Measurements from ENCODE around the gene SLC2A4RG. TPM values are rescaled to one million over a fixed set of nuclear protein-coding genes. Genes with fewer than 3 reads are reported as not detected.

SLC2A4RG gene
- total RNA-seq, 2 experiments from 2014 or later = 31.0 to 34.4 TPM

DNA sequence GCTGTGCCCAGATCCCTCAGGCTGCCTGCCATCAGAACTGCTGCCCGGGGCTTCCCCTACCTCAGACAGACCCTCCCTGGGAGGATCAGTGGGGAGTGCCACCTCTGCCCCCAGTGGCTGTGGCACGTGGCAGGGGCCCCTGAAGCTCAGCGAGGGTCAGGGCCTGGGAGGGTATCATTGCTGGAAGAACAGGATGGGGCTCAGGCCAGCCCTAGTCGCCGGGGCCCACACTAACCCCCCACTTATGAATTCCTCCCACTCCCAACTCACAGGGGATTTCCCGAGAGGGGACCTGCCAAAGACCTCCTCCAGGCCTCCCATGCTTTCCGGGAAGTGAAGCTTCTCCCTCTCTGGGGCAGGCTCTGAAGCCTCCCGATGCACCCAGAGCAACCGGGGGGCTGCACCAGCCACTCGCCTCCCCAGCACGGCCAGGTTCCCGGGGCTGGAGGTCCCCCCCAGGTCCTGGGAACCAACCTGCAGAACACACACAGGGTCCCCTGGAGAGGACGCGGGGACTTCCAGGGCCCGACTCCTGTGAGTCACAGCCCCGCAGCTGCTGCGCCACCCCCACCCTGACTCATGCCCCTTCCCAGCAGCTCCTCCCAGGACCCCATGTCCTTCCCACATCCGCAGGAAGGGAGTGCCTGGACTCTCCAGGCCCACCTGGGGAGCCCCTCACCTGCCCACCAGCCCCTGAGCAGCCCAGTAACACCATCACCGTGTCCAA lies 40.7 kb upstream of the SLC2A4RG start:
- ChIA-PET CTCF (interaction anchor here (1.0 to 3.8 kb wide), 3 partner anchors 9 to 161 kb away, joined by 5 to 15 read pairs (median 5); partner anchors contain the start of genes ARFRP1 and ZGPAT), POLR2A (interaction anchor here (0.8 to 1.8 kb wide), 5 partner anchors 9 to 179 kb away, joined by 3 to 10 read pairs (median 4); partner anchors contain the start of genes ARFRP1, LIME1, RTEL1 and ZGPAT)

DNA sequence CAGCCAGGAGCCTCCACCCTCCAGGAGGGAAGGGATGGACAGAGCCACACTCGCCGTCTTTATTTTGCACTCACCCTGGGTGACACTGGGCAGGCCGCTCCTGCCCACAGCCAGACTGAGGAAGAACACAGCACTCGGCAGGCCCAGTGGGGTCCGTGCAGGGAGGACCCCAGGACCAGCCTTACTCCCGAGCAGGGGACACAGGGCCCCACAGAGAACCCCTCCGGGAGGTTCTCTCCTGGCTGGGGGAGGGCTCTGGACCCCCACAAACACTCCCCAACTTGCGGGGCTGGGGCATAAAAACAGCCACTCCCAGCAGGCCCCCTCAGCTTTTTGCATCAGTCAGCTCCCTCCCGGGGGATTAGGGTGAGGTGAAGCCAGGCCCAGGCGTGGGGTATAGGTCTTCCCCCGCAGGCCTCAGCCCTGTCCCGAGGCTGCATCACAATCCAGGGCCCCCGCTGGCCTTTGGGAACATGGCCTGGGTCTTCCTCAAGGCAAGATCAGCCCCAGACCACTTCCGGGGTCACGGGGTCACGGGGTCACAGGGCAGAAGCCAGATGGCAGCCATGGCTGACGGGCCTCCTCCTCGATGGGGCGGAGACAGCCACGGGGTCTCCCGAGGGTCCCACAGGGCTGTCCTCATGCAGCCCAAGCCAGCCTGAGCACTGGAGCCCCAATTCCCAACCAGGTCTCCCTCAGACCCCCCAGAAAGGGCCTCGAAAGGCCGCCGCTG lies 39.9 kb upstream of the SLC2A4RG start:
- POLR2A ChIA-PET = interaction anchor here (0.9 to 1.4 kb wide), 2 partner anchors 37 to 41 kb away, joined by 3 to 5 read pairs; partner anchors contain the start of genes LIME1 and RTEL1

DNA sequence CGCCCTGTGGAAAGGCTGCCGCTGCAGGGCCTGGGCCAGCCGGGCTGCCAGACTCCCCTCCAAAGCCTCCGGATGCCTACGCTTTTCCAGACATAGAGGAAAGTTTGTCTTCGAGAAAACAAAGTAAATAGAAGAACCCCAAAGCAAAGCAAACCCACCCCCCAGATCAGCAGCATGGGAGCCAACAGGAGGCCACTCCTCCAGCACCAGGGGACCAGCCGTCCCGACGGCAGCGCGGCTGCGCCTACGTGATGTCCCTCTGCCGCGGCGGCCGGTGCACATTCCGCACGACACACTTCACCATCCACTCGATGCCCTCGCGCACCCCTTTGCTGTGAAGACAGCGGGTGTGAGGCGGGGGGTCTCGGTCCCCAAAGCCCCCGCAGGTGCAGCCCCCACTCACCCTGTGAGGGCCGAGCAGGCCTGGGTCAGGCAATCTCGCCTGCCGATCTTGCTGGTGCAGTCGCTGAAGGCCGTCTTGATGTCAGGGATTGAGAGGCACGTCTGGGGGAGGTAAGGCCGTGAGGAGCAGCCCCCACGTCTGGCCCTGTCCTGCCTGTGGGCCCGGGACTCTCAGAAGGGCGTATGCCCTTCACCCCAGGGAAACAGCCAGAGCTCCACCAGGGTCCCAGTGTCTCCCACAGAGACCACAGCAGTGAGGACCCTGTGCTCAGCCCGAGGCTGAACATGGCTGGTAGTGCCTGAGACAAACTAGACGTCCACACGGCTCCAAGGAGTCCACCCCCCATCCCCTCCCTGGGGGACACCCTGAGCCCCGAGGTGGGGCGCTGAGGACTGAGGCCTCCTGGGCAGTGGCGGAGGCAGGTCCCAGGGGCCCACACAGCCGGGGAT lies 39.2 kb upstream of the SLC2A4RG start:
- POLR2A ChIA-PET = no interaction called here
- CTCF ChIA-PET = no interaction called here

More for the DNA sequence above, 39.9 kb upstream of the SLC2A4RG start:
- CTCF ChIA-PET = interaction anchor here (3.8 kb wide), 1 partner anchor 8 kb away, joined by 15 read pairs; the partner anchor contains the start of genes ARFRP1 and ZGPAT

DNA sequence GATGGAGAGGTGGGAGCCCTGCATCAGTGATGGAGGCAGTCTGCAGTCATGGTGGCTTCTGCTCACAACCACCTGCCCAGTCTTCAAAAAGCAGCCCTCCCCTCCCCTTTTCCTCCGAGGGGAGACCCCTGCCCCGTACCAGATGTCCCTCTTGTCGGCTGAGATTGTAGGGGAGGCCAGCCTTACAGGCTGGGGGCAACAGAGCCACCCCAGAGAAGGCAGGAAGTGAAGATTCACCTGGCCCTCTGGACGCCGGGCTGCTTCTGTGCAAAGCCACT lies 38.6 kb upstream of the SLC2A4RG start:
- CTCF ChIA-PET = interaction anchor here (0.6 kb wide), 1 partner anchor 71 kb away, joined by 5 read pairs; no protein-coding TSS in a partner anchor

GRCh38 chr20:63701329-63702035 lies 38.1 kb upstream of the SLC2A4RG start:
- ChIA-PET POLR2A (interaction anchor here (0.9 kb wide), 1 partner anchor 406 kb away, joined by 3 read pairs; the partner anchor contains the start of gene NPBWR2), CTCF (interaction anchor here (0.6 kb wide), 1 partner anchor 71 kb away, joined by 5 read pairs; no protein-coding TSS in a partner anchor)

More for the DNA sequence above, 38.6 kb upstream of the SLC2A4RG start:
- POLR2A ChIA-PET = no interaction called here

DNA sequence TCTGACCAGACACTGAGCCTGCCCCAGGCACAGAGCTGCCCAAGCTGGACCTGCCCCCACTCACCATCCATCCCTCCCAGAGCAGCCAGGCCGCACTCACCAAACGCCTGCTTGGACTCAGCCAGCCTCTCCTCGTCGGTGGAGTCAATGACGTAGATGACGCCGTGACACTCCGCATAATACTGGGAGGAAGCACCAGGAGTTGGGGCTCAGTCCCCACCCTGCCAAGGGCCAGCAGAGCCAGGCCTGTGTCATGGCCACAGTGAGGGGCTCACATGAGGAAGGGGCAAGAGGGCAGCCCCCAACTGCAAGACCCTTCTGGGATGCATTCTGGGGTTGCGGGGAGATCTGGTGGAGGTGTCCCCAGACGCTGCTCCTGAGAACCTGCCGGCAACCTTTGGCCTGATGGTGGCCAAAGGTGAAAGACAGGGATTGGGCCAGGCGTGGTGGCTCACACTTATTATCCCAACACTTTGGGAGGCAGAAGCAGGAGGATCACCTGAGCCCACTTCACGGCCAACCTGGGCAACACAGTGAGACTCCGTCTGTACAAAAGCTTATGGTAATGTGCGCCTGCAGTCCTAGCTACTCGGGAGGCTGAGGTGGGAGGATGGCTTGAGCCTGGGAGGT lies 37.4 kb upstream of the SLC2A4RG start:
- ChIA-PET POLR2A (interaction anchor here (0.5 to 0.9 kb wide), 2 partner anchors 234 to 405 kb away, joined by 3 to 4 read pairs; partner anchors contain the start of gene NPBWR2), CTCF (no interaction called here)

DNA sequence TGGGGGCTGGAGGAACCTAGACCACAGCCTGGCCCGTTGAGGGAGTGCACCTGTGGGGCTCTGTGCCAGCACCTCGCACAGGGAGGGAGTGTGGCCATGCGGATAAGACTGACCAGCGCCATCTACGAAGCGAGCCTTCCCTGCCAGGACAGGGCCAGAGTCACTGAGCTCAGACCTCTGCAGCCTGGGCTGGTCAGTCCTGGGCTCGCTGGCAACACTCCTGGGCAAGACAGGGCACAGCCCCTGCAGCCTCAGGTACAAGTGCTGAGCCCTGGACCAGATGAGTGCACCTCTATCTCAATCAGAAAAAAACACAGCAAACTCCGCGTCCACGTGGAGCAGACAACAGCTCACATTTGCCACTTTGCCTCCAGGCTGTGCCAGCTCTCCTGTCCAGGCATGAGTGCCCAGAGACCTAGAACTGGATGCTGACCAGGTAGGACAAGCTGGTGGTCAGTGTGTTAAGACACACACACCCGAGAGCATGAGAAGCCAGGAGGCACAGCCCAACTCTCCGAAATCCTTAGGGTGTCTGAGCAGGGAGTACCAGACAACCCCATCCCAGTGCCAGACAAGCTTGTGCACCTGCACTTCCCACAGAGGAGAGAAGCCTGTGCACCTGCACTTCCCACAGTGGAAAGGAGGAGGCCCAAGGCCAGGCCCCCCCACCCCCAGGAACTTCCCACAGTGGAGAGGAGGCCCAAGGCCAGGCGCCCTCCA lies 36.7 kb upstream of the SLC2A4RG start:
- POLR2A ChIA-PET = interaction anchor here (0.5 to 0.9 kb wide), 2 partner anchors 234 to 404 kb away, joined by 3 to 4 read pairs; partner anchors contain the start of gene NPBWR2

GRCh38 chr20:63703471-63703975 lies 36.1 kb upstream of the SLC2A4RG start:
- POLR2A ChIA-PET = no interaction called here
- CTCF ChIA-PET = no interaction called here

More for the DNA sequence above, 36.7 kb upstream of the SLC2A4RG start:
- CTCF ChIA-PET = no interaction called here

DNA sequence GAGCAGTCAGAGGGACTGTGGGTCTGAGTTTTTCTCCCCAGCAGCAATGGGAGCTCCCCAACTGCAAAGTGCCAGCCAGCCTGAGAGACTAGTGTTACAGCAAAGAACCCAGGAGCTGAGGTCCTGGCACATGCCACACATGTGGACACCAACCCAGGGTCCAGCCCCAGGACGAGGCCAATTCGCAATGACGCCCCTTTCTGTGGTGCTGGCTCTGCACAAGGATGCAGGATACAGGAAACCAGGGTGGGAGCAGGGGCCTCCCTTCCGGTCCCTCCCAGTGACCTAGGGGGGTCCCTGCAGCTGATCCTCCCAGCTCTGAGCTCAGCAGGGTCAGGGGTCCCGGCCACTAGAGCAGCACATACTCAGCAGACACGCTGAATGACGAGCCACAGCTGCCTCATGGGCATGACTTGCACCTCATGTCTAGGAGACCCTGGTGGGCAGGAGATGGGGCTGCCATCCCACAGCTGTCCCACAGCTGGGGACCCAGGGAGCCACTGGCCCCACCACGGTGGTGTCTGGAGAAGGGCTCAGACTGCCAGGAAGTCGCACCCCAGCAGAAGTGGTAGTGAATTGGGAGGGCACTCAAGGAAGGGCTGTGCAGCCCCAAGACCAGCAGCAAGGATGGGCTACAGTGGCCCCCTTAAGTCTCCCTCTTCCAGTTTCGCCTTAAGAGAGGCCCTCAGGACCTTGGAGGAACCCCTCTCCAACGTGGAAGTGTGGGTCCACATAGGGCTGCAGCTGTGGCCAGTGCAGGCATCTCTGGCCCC lies 35.4 kb upstream of the SLC2A4RG start:
- ChIA-PET POLR2A (no interaction called here), CTCF (no interaction called here)

DNA sequence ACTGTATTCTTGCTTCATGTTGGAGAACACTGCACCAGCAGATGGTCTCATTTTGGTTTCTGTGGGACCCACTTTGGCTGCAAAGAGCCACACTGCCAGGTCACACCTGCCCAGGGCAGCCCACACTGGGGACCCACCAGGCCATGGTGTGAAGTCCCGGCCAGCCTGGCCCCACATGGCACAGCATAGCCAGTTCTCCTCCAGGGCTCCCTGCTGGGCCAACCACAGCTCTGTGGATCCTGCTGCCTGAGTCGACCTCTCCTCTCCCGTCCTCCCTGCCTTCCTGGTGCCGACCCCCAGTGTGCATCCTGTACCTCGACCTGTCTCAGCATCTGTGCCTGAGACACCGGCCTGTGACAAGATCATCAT lies 34.8 kb upstream of the SLC2A4RG start:
- POLR2A ChIA-PET = no interaction called here
- CTCF ChIA-PET = no interaction called here

DNA sequence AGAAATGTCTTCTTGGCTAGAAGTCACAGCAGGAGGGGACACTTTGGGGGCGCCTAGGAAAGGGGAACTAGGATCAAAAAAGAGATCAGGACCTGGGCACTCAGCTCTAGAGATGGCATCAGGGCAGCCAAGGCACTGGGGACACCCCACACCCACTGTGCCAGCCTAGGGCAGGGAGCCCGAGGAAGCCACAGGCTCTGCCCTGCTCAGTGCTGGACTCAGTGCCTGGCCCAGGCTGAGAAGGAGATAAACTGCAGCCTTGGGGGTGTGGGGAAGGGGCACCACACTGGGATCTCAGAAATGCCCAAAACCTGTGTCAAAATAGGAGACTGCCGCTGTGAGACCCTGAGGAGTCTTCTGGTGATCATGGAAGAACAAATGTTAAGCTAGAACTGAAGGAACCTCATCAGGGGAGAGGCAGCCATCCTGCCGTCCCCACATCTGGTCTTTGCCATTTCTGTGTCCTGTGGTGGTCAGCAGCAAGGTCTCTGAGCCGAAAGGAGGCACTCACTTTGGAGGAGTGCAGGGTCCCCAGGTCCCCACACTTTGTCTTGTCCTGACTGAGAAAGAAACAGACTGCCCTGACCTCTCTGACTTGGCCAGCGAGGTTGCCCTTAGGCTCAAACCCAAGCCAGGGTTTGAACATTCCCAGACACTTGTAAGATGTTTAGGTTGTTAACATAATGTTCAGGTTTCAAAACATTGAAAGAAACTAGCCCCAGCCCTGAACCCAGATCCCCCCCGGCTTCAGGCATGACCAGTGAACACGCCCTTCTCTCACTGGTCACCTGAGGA lies 34.1 kb upstream of the SLC2A4RG start:
- ChIA-PET POLR2A (no interaction called here), CTCF (interaction anchor here (1.3 kb wide), 1 partner anchor 142 kb away, joined by 3 read pairs; no protein-coding TSS in a partner anchor)

GRCh38 chr20:63706027-63706695 lies 33.4 kb upstream of the SLC2A4RG start:
- POLR2A ChIA-PET = interaction anchor here (2.5 to 2.9 kb wide), 2 partner anchors 8 to 35 kb away, joined by 10 to 13 read pairs; no protein-coding TSS in a partner anchor

GRCh38 chr20:63706852-63707557 lies 32.6 kb upstream of the SLC2A4RG start:
- POLR2A ChIA-PET = interaction anchor here (1.1 to 2.9 kb wide), 4 partner anchors 9 to 80 kb away, joined by 4 to 17 read pairs (median 12); partner anchors contain the start of genes GMEB2 and LIME1

More at GRCh38 chr20:63706027-63706695, 33.4 kb upstream of the SLC2A4RG start:
- CTCF ChIA-PET = interaction anchor here (0.8 to 3.0 kb wide), 9 partner anchors 9 to 145 kb away, joined by 3 to 15 read pairs (median 4); partner anchors contain the start of genes SLC2A4RG and TNFRSF6B

More at GRCh38 chr20:63706852-63707557, 32.6 kb upstream of the SLC2A4RG start:
- CTCF ChIA-PET = interaction anchor here (0.8 to 3.0 kb wide), 17 partner anchors 9 to 169 kb away, joined by 3 to 15 read pairs (median 4); partner anchors contain the start of genes LIME1, PTK6, SLC2A4RG and TNFRSF6B

All from activated CD8-positive, alpha-beta memory T cell treated with anti-CD3 and anti-CD28 coated beads for 36 hours (primary cell).